Keratinocyte (primary cell): ENCODE measurements around the gene NFATC2. TPM values are rescaled to one million over a fixed set of nuclear protein-coding genes. Genes with fewer than 3 reads are reported as not detected.
A peak's percentile ranks its signal among the peaks of the same experiment; 100 is the strongest.

Source experiments
- DNase-seq: peaks from one replicate; pipeline ENCODE4 v3.0.0-alpha.2; 2011; ENCODE audit warnings: low read depth, missing footprints, low spot score
- FAIRE-seq: peaks from 2 replicates; lab custom pipeline; 2011; peaks lifted over from hg19 to GRCh38; lab: Jason Lieb, UNC
- H2AFZ ChIP-seq: 2 replicates; pipeline ENCODE4 v1.6.0; 2012; ENCODE audit warnings: low read length, control low read depth, inconsistent platforms; ENCODE audit not compliant: control insufficient read depth
- H3K27ac ChIP-seq: 2 replicates; pipeline ENCODE4 v1.5.1; 2011; ENCODE audit warnings: low read length; ENCODE audit not compliant: control insufficient read depth, insufficient read depth
- H3K27me3 ChIP-seq: 3 replicates; pipeline ENCODE4 v1.6.0; 2011; ENCODE audit warnings: low read length; ENCODE audit not compliant: control insufficient read depth, insufficient read depth; ENCODE audit errors: extremely low read depth
- H3K36me3 ChIP-seq, 2 experiments: 2 replicates in 1 of 2; 3 replicates in 1 of 2; pipeline ENCODE4 v1.5.1; 2011; ENCODE audit warnings: low read length in 2 of 2, mild to moderate bottlenecking in 1 of 2; ENCODE audit not compliant: control insufficient read depth in 2 of 2, insufficient read depth in 2 of 2; ENCODE audit errors: extremely low read depth in 1 of 2
- H3K4me1 ChIP-seq: 3 replicates; pipeline ENCODE4 v1.5.1; 2011; ENCODE audit warnings: low read length; ENCODE audit not compliant: control insufficient read depth, insufficient read depth; ENCODE audit errors: extremely low read depth
- H3K4me2 ChIP-seq: 3 replicates; pipeline ENCODE4 v1.6.0; 2011; ENCODE audit warnings: low read depth, low read length; ENCODE audit not compliant: control insufficient read depth, insufficient read depth; ENCODE audit errors: extremely low read depth
- H3K4me3 ChIP-seq, 3 experiments: fragments of 200-600 bp in 1 of 3; sonication (generic) in 1 of 3; 2 replicates in 2 of 3; 3 replicates in 1 of 3; pipeline ENCODE4 v1.5.1; 2011 to 2016; ENCODE audit warnings: low read length in 3 of 3, mild to moderate bottlenecking in 3 of 3, control low read depth in 2 of 3, inconsistent platforms in 1 of 3, low read depth in 1 of 3, mixed read lengths in 1 of 3, mixed run types in 1 of 3, moderate library complexity in 1 of 3; ENCODE audit not compliant: control insufficient read depth in 2 of 3, insufficient read depth in 2 of 3; ENCODE audit errors: extremely low read depth in 1 of 3
- H3K79me2 ChIP-seq: 2 replicates; pipeline ENCODE4 v1.6.0; 2012; ENCODE audit warnings: low read length; ENCODE audit not compliant: control insufficient read depth, insufficient read depth
- H3K9ac ChIP-seq: 3 replicates; pipeline ENCODE4 v1.6.0; 2011; ENCODE audit warnings: low read length; ENCODE audit not compliant: control insufficient read depth, insufficient read depth; ENCODE audit errors: extremely low read depth
- H3K9me1 ChIP-seq: 3 replicates; pipeline ENCODE4 v1.6.0; 2011; ENCODE audit warnings: low read length; ENCODE audit not compliant: control insufficient read depth, insufficient read depth; ENCODE audit errors: extremely low read depth
- H3K9me3 ChIP-seq: 2 replicates; pipeline ENCODE4 v1.5.1; 2012; ENCODE audit warnings: low read depth, low read length; ENCODE audit not compliant: control insufficient read depth
- H4K20me1 ChIP-seq: 3 replicates; pipeline ENCODE4 v1.6.0; 2011; ENCODE audit warnings: low read length; ENCODE audit not compliant: control insufficient read depth, insufficient read depth; ENCODE audit errors: extremely low read depth
- CTCF ChIP-seq, 3 experiments: IDR thresholded peaks in 1 of 3; conservative IDR thresholded peaks in 1 of 3; optimal IDR thresholded peaks in 1 of 3; 2 replicates in 2 of 3; 3 replicates in 1 of 3; pipeline versions ENCODE3 to v1.5.1; 2011; ENCODE audit warnings: low read length in 3 of 3, mild to moderate bottlenecking in 3 of 3, moderate library complexity in 2 of 3, control low read depth in 1 of 3, inconsistent platforms in 1 of 3; ENCODE audit not compliant: insufficient read depth in 2 of 3; ENCODE audit errors: extremely low read depth in 1 of 3
- EZH2 ChIP-seq: IDR thresholded peaks from one replicate; pipeline ENCODE4 v1.6.1; 2012; ENCODE audit warnings: inconsistent platforms, mild to moderate bottlenecking, low read length, moderate library complexity
- dilution Hi-C: fragments of 300-500 bp; cut with MboI; formaldehyde crosslinking; loops from one replicate; pipeline ENCODE4 v1.7.0; 2020; ENCODE audit warnings: low sequenced_read_pairs; ENCODE audit not compliant: extremely low pct_ligation_motif_present
- polyA plus RNA-seq, 5 experiments: library from polyadenylated mRNA; depleted of rRNA in 3 of 5; stranded (reverse) in 3 of 5; stranded (forward) in 1 of 5; unstranded in 1 of 5; fragments of >200 nt; gene quantifications; 1 replicate in 1 of 5; 2 replicates in 3 of 5; 3 replicates in 1 of 5; pipeline versions ENCODE4 v1.2.1 to v1.2.3, GENCODE V29; 2011 to 2012; ENCODE audit warnings: missing spikeins in 2 of 5, low read depth in 1 of 5, low replicate concordance in 1 of 5
- small RNA-seq, 3 experiments: library from RNA; depleted of rRNA; stranded (forward); fragments of <200 nt; gene quantifications; one replicate each; pipeline ENCODE3, GENCODE V24; 2012; ENCODE audit warnings: low read depth in 3 of 3, low replicate concordance in 1 of 3; ENCODE audit not compliant: insufficient read length in 3 of 3

The NFATC2 gene
- polyA plus RNA-seq, 1 donor (not counting 4 experiments of a cell fraction or from before 2014, with no cell fraction given) = 0.05 TPM

GRCh38 chr20:51338692-51339440 is 203.7 kb downstream of the NFATC2 start:
- dilution Hi-C loops = no loop called here
- no peak for FAIRE-seq

DNA sequence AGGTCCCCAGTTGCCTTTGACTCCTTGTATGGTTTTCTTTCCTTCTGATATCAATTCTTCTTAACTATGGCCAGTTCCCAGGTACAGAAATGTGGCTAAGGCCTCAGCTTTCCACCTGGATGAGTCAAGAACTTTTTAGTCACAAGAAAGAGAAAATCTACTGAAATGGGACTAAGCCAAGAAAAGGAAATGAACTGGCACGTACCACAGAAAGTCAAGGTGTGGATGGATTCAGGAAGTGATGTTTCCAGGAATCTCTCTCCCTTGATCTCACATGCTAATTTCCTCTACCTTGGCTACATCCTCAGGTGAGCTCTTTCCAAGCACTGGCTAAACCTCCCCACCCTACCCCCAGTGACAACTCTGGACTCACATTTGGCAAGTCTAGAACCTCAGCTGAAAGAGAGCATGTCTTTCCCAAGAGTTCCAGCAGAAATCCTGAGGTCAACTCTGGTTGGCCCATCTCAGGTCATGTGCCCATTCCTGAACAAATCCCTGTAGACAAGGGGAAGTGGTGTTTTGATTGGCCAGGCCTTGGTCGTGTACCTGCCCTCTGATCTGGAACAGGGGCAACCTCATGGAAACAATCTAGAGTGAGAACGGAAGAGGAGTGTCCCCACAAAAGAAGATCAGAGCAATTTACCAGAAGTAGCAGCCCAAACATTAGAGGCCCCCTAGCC is 205.3 kb downstream of the NFATC2 start:
- dilution Hi-C loops = no loop called here
- no peaks in the 10 kb centered on the region for H3K9me3 ChIP-seq
- FAIRE-seq (peak; percentile 9), DNase-seq (no peak)
- no peaks in the 10 kb centered on the region for H4K20me1 ChIP-seq
- no peaks in the 10 kb centered on the region for H3K27me3 ChIP-seq
- H3K4me1 ChIP-seq = peaks cover 25% of the 10 kb centered on the region
- TF ChIP-seq EZH2 (no peak), CTCF (optimal IDR thresholded peaks at IDR 0.05 in 1 of 3, IDR thresholded peaks at IDR 0.05 in 1 of 3, conservative IDR thresholded peaks at IDR 0.05 in 1 of 3; ENCODE audit: extremely low read depth in 1 of 3, insufficient read depth in 2 of 3, low read length in 3 of 3) (no peak)
- peak overlapping the region; percentile 51 for H3K27ac ChIP-seq
- H3K79me2 ChIP-seq = no peaks in the 10 kb centered on the region
- H3K36me3 ChIP-seq = no peaks in the 10 kb centered on the region
- no peak overlapping the region for H3K9ac ChIP-seq
- H2AFZ ChIP-seq = peak overlapping the region; percentile 38
- H3K4me2 ChIP-seq = peak overlapping the region; percentile 13
- no peaks in the 10 kb centered on the region for H3K9me1 ChIP-seq
- no peak overlapping the region for H3K4me3 ChIP-seq

More at GRCh38 chr20:51338692-51339440, 203.7 kb downstream of the NFATC2 start:
- Histone ChIP-seq H4K20me1 (no peaks in the 10 kb centered on the region), H3K9ac (no peak overlapping the region), H3K9me1 (no peaks in the 10 kb centered on the region), H3K9me3 (peaks cover 2% of the 10 kb centered on the region), H3K4me1 (peaks cover 25% of the 10 kb centered on the region), H3K4me2 (no peak overlapping the region), H2AFZ (no peak overlapping the region), H3K27ac (peak overlapping the region; percentile 32), H3K4me3 (no peak overlapping the region), H3K79me2 (no peaks in the 10 kb centered on the region), H3K36me3 (no peaks in the 10 kb centered on the region), H3K27me3 (no peaks in the 10 kb centered on the region)
- DNase-seq = no peak
- TF ChIP-seq EZH2 (no peak), CTCF (optimal IDR thresholded peaks at IDR 0.05 in 1 of 3, IDR thresholded peaks at IDR 0.05 in 1 of 3, conservative IDR thresholded peaks at IDR 0.05 in 1 of 3; ENCODE audit: extremely low read depth in 1 of 3, insufficient read depth in 2 of 3, low read length in 3 of 3) (no peak)

Small RNA genes within 50 kb of the gene (small RNA-seq; reads per million reads assigned to genes)
- gene MIR3194 = 0 reads per million in 3 experiments

Other genes starting within 250 kb of the NFATC2 start
- gene ATP9A, start 225.7 kb upstream of the NFATC2 start, polyA plus RNA-seq = 5.8 to 8.6 TPM (median 6.1 TPM) in 3 replicates